HEK293T (cell line): ENCODE data around the gene NEK10.

Experiments
- ARNT ChIP-seq: fragments of 450-650 bp; IDR thresholded peaks from 2 replicates; pipeline ENCODE4 v1.6.1; 2017; ENCODE audit warnings: mild to moderate bottlenecking
- FOXA1 ChIP-seq: fragments of 450-650 bp; IDR thresholded peaks from 2 replicates; pipeline ENCODE4 v1.6.1; 2016; ENCODE audit warnings: mild to moderate bottlenecking
- LEF1 ChIP-seq: fragments of 450-650 bp; IDR thresholded peaks from 2 replicates; pipeline ENCODE4 v1.6.1; 2017; ENCODE audit warnings: mild to moderate bottlenecking, borderline replicate concordance
- SUZ12 ChIP-seq: fragments of 450-650 bp; IDR thresholded peaks from 2 replicates; pipeline ENCODE4 v1.6.1; 2016; ENCODE audit warnings: mild to moderate bottlenecking
- ZNF384 ChIP-seq: fragments of 450-650 bp; IDR thresholded peaks from 2 replicates; pipeline ENCODE4 v1.6.1; 2016

GRCh38 chr3:27216295-27216855 lies 152.8 kb downstream of the NEK10 start:
- TF ChIP-seq LEF1 (no peak), ARNT (no peak), FOXA1 (no peak), SUZ12 (no peak), ZNF384 (no peak)
